Measurements from ENCODE around the gene SLC25A25. TPM values are rescaled to one million over a fixed set of nuclear protein-coding genes. Genes with fewer than 3 reads are reported as not detected.
A peak's percentile ranks its signal among the peaks of the same experiment; 100 is the strongest.

The SLC25A25 gene
- total and polyA plus RNA-seq, 11 donors = 1.7 to 15.1 (median 6.7) TPM

- WGBS, 4 donors = 87 to 92% (median 91%) methylated on average over 12 to 26 of the region's 26 CpGs
- peak in 1 of 5 donors; percentile 57 for DNase-seq
These were observed 85.3 kb downstream of the SLC25A25 start for GRCh38 chr9:128153060-128153946.

GRCh38 chr9:128153947-128154695, 86.1 kb downstream of the SLC25A25 start:
- H3K36me3 ChIP-seq = no peaks in the 10 kb centered on the region
- WGBS, 4 donors = 85 to 100% (median 88%) methylated on average over 4 to 13 of the region's 13 CpGs
- DNase-seq = peak in 2 of 5 donors; percentile 19 to 49

More at GRCh38 chr9:128153060-128153946, 85.3 kb downstream of the SLC25A25 start:
- TF ChIP-seq CTCF (IDR thresholded peaks at IDR 0.05) (no peak), POLR2A (IDR thresholded peaks at IDR 0.05) (no peak)
- Histone ChIP-seq H3K27ac (no peak overlapping the region), H3K4me1 (peaks cover 0 to 23% (median 6%) of the 10 kb centered on the region in 12 donors), H3K9me3 (no peaks in the 10 kb centered on the region), H3K27me3 (no peaks in the 10 kb centered on the region), H3K4me3 (no peak overlapping the region), H3K36me3 (no peaks in the 10 kb centered on the region)
- intact Hi-C loops (cut with DNase I) = no loop called here
- no peak for ATAC-seq

GRCh38 chr9:128155736-128156500, 87.9 kb downstream of the SLC25A25 start:
- intact Hi-C loops (cut with DNase I) = no loop called here
- Histone ChIP-seq H3K4me1 (peaks cover 0 to 12% (median 7%) of the 10 kb centered on the region in 12 donors), H3K36me3 (no peaks in the 10 kb centered on the region), H3K27me3 (no peaks in the 10 kb centered on the region), H3K27ac (no peak overlapping the region), H3K9me3 (no peaks in the 10 kb centered on the region), H3K4me3 (no peak overlapping the region)
- ATAC-seq (no peak), DNase-seq (peak in 2 of 5 donors; percentile 4 to 16)
- 82 to 92% (median 89%) methylated on average over 7 of the region's 7 CpGs for WGBS, 4 donors
- TF ChIP-seq CTCF (IDR thresholded peaks at IDR 0.05) = no peak
- no peak for TF ChIP-seq POLR2A (IDR thresholded peaks at IDR 0.05)

More at GRCh38 chr9:128153947-128154695, 86.1 kb downstream of the SLC25A25 start:
- Histone ChIP-seq H3K4me3 (no peak overlapping the region), H3K4me1 (peaks cover 0 to 17% (median 2%) of the 10 kb centered on the region in 12 donors), H3K27ac (no peak overlapping the region), H3K9me3 (no peaks in the 10 kb centered on the region), H3K27me3 (no peaks in the 10 kb centered on the region)
- ATAC-seq = no peak
- intact Hi-C loops (cut with DNase I) = no loop called here
- no peak for TF ChIP-seq POLR2A (IDR thresholded peaks at IDR 0.05)
- no peak for TF ChIP-seq CTCF (IDR thresholded peaks at IDR 0.05)

Other genes starting within 250 kb of the SLC25A25 start
- 100 to 1,000 TPM; 116 to 252 (median 133) TPM for gene ENG, start 213.6 kb upstream of the SLC25A25 start, total RNA-seq
- 100 to 1,000 TPM; 156 to 245 TPM for gene ENG, start 213.6 kb upstream of the SLC25A25 start, polyA plus RNA-seq
- gene AK1, start 190.6 kb upstream of the SLC25A25 start, total RNA-seq = 100 to 1,000 TPM; 415 to 810 (median 586) TPM
- gene AK1, start 190.6 kb upstream of the SLC25A25 start, polyA plus RNA-seq = 1,000 to 10,000 TPM in 1 of 2 donors, 100 to 1,000 TPM in 1; 312 to 1,060 TPM
- gene ST6GALNAC6, start 168.6 kb upstream of the SLC25A25 start, total RNA-seq = 10 to 100 TPM; 28.4 to 75.9 (median 45.6) TPM
- 10 to 100 TPM; 35.7 to 37.5 TPM for gene ST6GALNAC6, start 168.6 kb upstream of the SLC25A25 start, polyA plus RNA-seq
- gene ST6GALNAC4, start 151.2 kb upstream of the SLC25A25 start, total RNA-seq = 10 to 100 TPM; 28.3 to 66.1 (median 42.6) TPM
- 10 to 100 TPM; 17.0 to 72.0 TPM for gene ST6GALNAC4, start 151.2 kb upstream of the SLC25A25 start, polyA plus RNA-seq
- under 1 TPM in 7 of 9 donors, not detected in 2; 0.33 to 0.77 (median 0.51) TPM for gene PIP5KL1, start 137.5 kb upstream of the SLC25A25 start, total RNA-seq
- under 1 TPM; 0.12 to 0.15 TPM for gene PIP5KL1, start 137.5 kb upstream of the SLC25A25 start, polyA plus RNA-seq
- gene DPM2, start 130.4 kb upstream of the SLC25A25 start, total RNA-seq = 10 to 100 TPM in 7 of 9 donors, 1 to 10 TPM in 2; 7.2 to 19.5 (median 11.7) TPM
- gene DPM2, start 130.4 kb upstream of the SLC25A25 start, polyA plus RNA-seq = 10 to 100 TPM; 15.3 to 31.7 TPM
- 10 to 100 TPM in 7 of 9 donors, 1 to 10 TPM in 2; 5.4 to 45.2 (median 24.1) TPM for gene EEIG1, start 87.2 kb upstream of the SLC25A25 start, total RNA-seq
- 10 to 100 TPM in 1 of 2 donors, 1 to 10 TPM in 1; 9.2 to 10.4 TPM for gene EEIG1, start 87.2 kb upstream of the SLC25A25 start, polyA plus RNA-seq
- gene NAIF1, start 912 bp upstream of the SLC25A25 start, total RNA-seq = 1 to 10 TPM; 3.5 to 8.9 (median 7.2) TPM
- gene NAIF1, start 912 bp upstream of the SLC25A25 start, polyA plus RNA-seq = 1 to 10 TPM; 4.0 to 5.0 TPM
- 100 to 1,000 TPM; 116 to 166 (median 139) TPM for gene PTGES2, start 59.5 kb downstream of the SLC25A25 start, total RNA-seq
- gene PTGES2, start 59.5 kb downstream of the SLC25A25 start, polyA plus RNA-seq = 100 to 1,000 TPM; 143 to 179 TPM
- 1 to 10 TPM in 1 of 9 donors, not detected in 8; 5.8 TPM for gene LCN2, start 81.2 kb downstream of the SLC25A25 start, total RNA-seq
- 1 to 10 TPM in 1 of 2 donors, not detected in 1; 1.1 TPM for gene LCN2, start 81.2 kb downstream of the SLC25A25 start, polyA plus RNA-seq
- 100 to 1,000 TPM in 2 of 9 donors, 10 to 100 TPM in 7; 29.9 to 280 (median 46.4) TPM for gene BBLN, start 92.0 kb downstream of the SLC25A25 start, total RNA-seq
- 100 to 1,000 TPM in 1 of 2 donors, 10 to 100 TPM in 1; 47.3 to 122 TPM for gene BBLN, start 92.0 kb downstream of the SLC25A25 start, polyA plus RNA-seq
- gene CIZ1, start 123.3 kb downstream of the SLC25A25 start, total RNA-seq = 100 to 1,000 TPM in 1 of 9 donors, 10 to 100 TPM in 8; 42.6 to 101 (median 79.3) TPM
- 10 to 100 TPM; 43.7 to 53.8 TPM for gene CIZ1, start 123.3 kb downstream of the SLC25A25 start, polyA plus RNA-seq
- gene DNM1, start 135.1 kb downstream of the SLC25A25 start, total RNA-seq = 10 to 100 TPM in 1 of 9 donors, 1 to 10 TPM in 8; 1.6 to 17.2 (median 3.6) TPM
- gene DNM1, start 135.1 kb downstream of the SLC25A25 start, polyA plus RNA-seq = 1 to 10 TPM; 2.2 to 7.7 TPM
- gene GOLGA2, start 207.8 kb downstream of the SLC25A25 start, total RNA-seq = 100 to 1,000 TPM in 1 of 9 donors, 10 to 100 TPM in 8; 68.5 to 122 (median 87.4) TPM
- 100 to 1,000 TPM in 1 of 2 donors, 10 to 100 TPM in 1; 77.7 to 144 TPM for gene GOLGA2, start 207.8 kb downstream of the SLC25A25 start, polyA plus RNA-seq
- gene SWI5, start 208.0 kb downstream of the SLC25A25 start, total RNA-seq = 10 to 100 TPM; 10.8 to 23.9 (median 18.7) TPM
- 10 to 100 TPM; 25.8 to 30.6 TPM for gene SWI5, start 208.0 kb downstream of the SLC25A25 start, polyA plus RNA-seq